Measurements from ENCODE around the gene UAP1L1. TPM values are rescaled to one million over a fixed set of nuclear protein-coding genes. Genes with fewer than 3 reads are reported as not detected.

Gene UAP1L1
- total and polyA plus RNA-seq, 4 donors, result 0.35 to 2.3 (median 1.7) TPM

GRCh38 chr9:137031904-137032640 lies 45.2 kb upstream of the UAP1L1 start, which contains the start of gene FUT7:
FUT7 (minus strand) TSS chr9:137032088; CDS start chr9:137031991, 97 bp downstream.
- no peaks in the 10 kb centered on the region for H3K27me3 ChIP-seq (ENCODE audit: control insufficient read depth in 4 of 4, insufficient read depth in 4 of 4, low read length in 3 of 4)
- no peaks in the 10 kb centered on the region for H3K9me3 ChIP-seq (ENCODE audit: control insufficient read depth in 4 of 4, low read length in 3 of 4)
- no peak within 1 kb of the TSS for H3K9ac ChIP-seq (ENCODE audit: low read depth in 1 of 2, low read length in 2 of 2)
- peak within 1 kb of the TSS; percentile 27 to 66 for H3K27ac ChIP-seq (ENCODE audit: low read depth in 1 of 2, low read length in 2 of 2)
- H3K4me3 ChIP-seq (ENCODE audit: low read depth in 1 of 3, low read length in 3 of 3), result no peak within 1 kb of the TSS
- H3K4me1 ChIP-seq (ENCODE audit: control insufficient read depth in 4 of 4, insufficient read depth in 4 of 4, low read length in 3 of 4), result peaks cover 14 to 29% (median 20%) of the 10 kb centered on the region in 4 donors
- H3K36me3 ChIP-seq (ENCODE audit: control insufficient read depth in 4 of 4, insufficient read depth in 3 of 4, low read depth in 1 of 4, low read length in 3 of 4), result no peaks in the 10 kb centered on the region
- no peak for DNase-seq (ENCODE audit: low spot score)
- TF ChIP-seq YY1 (IDR thresholded peaks at IDR 0.05) (no peak), TAF1 (conservative IDR thresholded peaks at IDR 0.05) (no peak), JUND (IDR thresholded peaks at IDR 0.05) (no peak), EGR1 (IDR thresholded peaks at IDR 0.05; ENCODE audit: low read depth in 2 of 2) (no peak), ZBTB33 (IDR thresholded peaks at IDR 0.05) (no peak), CTCF (IDR thresholded peaks at IDR 0.05; ENCODE audit: low read depth, low read length, missing input control) (no peak), HNF4A (conservative IDR thresholded peaks at IDR 0.05) (no peak), HNF4G (IDR thresholded peaks at IDR 0.05) (no peak), RAD21 (IDR thresholded peaks at IDR 0.05) (no peak), ATF3 (IDR thresholded peaks at IDR 0.05) (no peak), GABPA (IDR thresholded peaks at IDR 0.05 in 1 of 2, conservative IDR thresholded peaks at IDR 0.05 in 1 of 2) (no peak), NR2F2 (IDR thresholded peaks at IDR 0.05) (no peak), FOXA1 (IDR thresholded peaks at IDR 0.05) (no peak), MAX (IDR thresholded peaks at IDR 0.05) (no peak), SP1 (IDR thresholded peaks at IDR 0.05) (no peak), FOXA2 (IDR thresholded peaks at IDR 0.05) (no peak), REST (IDR thresholded peaks at IDR 0.05) (no peak), RXRA (IDR thresholded peaks at IDR 0.05) (no peak)
- WGBS, result 76% methylated on average over 16 of the region's 16 CpGs

Measured in liver (tissue), 9 donors.